Motor neuron (in vitro differentiated cells): ENCODE data around the gene ATP8B4. TPM values are rescaled to one million over a fixed set of nuclear protein-coding genes. Genes with fewer than 3 reads are reported as not detected.
"Not testable (repeated sequence)": the region's sequence is repeated elsewhere in the genome, so short reads cannot be mapped to it uniquely, and the experiment has no call there.

Experiments
- ATAC-seq, 8 experiments: fragments of 200-7000 bp; cut with Tn5 transposase; replicated peaks in 6 of 8; 2 replicates each; pipeline ENCODE4 v1.8.0; 2021; ENCODE audit warnings: mild to moderate bottlenecking in 8 of 8, moderate library complexity in 8 of 8
- H3K27ac ChIP-seq, 2 donors: fragments of 250-450 bp; sonication (Bioruptor Pico); 2 replicates each; pipeline ENCODE4 v1.9.0; 2021; ENCODE audit warnings: antibody characterized with exemption in 2 of 2, mild to moderate bottlenecking in 2 of 2, moderate library complexity in 1 of 2
- H3K4me1 ChIP-seq, 2 donors: fragments of 250-450 bp; sonication (Bioruptor Pico); replicated peaks in 1 of 2; 2 replicates each; pipeline ENCODE4 v1.6.1; 2021; ENCODE audit warnings: antibody characterized with exemption in 2 of 2, mild to moderate bottlenecking in 2 of 2, moderate library complexity in 1 of 2
- H3K4me3 ChIP-seq, 5 donors: fragments of 250-450 bp; sonication (Bioruptor Pico); 2 replicates each; pipeline ENCODE4 v1.9.0; 2021; ENCODE audit warnings: antibody characterized with exemption in 5 of 5, mild to moderate bottlenecking in 5 of 5, moderate library complexity in 4 of 5
- WGBS, 10 experiments: fragments of 450-650 bp; shearing (Covaris generic); methylation state at CpG; one replicate each; pipeline ENCODE4 v1.0.0; 2022; 5-methylcytosine and 5-hydroxymethylcytosine counted together
- in situ Hi-C, 9 experiments: fragments of 400-800 bp; cut with MboI; loops; one replicate each; pipeline ENCODE4 v1.15.0; 2021; ENCODE audit warnings: low sequenced_read_pairs in 9 of 9, low pct_unique_long_range_greater_than_20kb in 2 of 9; ENCODE audit not compliant: unreplicated experiment in 9 of 9
- total RNA-seq, 8 experiments: library from RNA; unstranded; fragments of 300-600 nt; gene quantifications; 2 replicates each; pipeline versions ENCODE4 v1.2.3 to v1.2.4, GENCODE V29; 2022

Gene ATP8B4
- total RNA-seq, 8 experiments from 2014 or later, result 0.22 to 2.2 (median 1.1) TPM

DNA sequence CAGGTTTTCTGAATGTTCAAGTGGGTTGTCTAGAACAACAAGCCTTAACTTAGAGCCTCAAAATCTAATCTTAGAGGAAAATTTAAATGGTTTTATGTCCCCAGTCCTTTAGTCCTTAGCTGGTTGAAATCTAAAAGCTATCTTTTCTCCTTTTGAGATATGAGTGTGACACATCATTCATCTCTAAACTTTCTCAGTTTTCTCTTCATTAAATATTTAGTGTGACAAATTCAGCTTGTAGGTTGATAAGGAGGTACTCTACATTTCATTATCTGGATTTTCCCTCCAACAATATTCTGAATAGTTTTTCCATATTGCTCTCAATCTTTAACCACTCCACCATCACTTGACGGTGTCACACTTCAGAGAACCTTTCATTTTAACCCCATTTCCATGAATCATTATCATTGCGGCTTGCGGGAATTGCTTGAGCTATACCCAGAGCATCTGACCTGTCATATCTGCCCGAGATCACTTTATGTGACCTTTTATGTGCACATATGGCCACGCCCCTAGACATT is 16.1 kb upstream of the ATP8B4 start:
- H3K4me3 ChIP-seq, result no peak overlapping the region
- in situ Hi-C loops, result loop anchor here in 5 of 9 experiments (25.0 kb wide), 3 partner anchors 898 to 1773 kb away; no protein-coding TSS in a partner anchor
- peak in 1 of 8 experiments; percentile 2 for ATAC-seq
- H3K27ac ChIP-seq, result no peak overlapping the region
- H3K4me1 ChIP-seq, result peaks cover 7 to 9% of the 10 kb centered on the region in 2 donors
- 24 to 100% (median 74%) methylated on average over 1 to 5 of the region's 5 CpGs for WGBS, 10 experiments

DNA sequence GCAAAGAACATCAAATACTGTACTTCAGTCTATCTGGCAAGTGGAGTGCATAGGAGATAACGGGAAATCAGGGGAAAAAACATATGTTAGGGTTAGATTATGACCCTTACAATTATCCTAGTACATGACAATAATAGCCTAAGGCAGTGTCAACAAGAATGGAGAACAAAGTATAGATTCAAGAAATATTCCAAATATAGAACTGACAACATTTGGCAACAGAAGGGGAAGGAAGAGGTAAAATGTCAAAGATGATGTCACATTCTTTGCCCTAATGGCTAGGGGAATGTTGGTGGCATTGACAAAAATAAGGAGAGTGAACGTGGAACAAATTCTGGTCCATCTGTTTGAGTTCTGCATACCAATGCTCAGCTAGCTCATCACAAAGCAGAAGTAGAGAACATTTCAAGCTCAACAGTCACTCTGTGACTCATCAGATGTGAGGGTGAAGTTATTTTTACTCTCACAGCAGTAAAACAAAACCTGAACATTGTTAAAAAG is 15.5 kb upstream of the ATP8B4 start:
- Histone ChIP-seq H3K27ac (no peak overlapping the region), H3K4me3 (no peak overlapping the region), H3K4me1 (peaks cover 7 to 9% of the 10 kb centered on the region in 2 donors)
- ATAC-seq, result peak in 2 of 8 experiments; percentile 36 to 43
- in situ Hi-C loops, result loop anchor here in 5 of 9 experiments (25.0 kb wide), 3 partner anchors 897 to 1772 kb away; no protein-coding TSS in a partner anchor
- WGBS, 10 experiments, result 0 to 83% (median 43%) methylated on average over 1 to 2 of the region's 2 CpGs; no CpG with 5 or more reads in 1 of the 10 experiments

DNA sequence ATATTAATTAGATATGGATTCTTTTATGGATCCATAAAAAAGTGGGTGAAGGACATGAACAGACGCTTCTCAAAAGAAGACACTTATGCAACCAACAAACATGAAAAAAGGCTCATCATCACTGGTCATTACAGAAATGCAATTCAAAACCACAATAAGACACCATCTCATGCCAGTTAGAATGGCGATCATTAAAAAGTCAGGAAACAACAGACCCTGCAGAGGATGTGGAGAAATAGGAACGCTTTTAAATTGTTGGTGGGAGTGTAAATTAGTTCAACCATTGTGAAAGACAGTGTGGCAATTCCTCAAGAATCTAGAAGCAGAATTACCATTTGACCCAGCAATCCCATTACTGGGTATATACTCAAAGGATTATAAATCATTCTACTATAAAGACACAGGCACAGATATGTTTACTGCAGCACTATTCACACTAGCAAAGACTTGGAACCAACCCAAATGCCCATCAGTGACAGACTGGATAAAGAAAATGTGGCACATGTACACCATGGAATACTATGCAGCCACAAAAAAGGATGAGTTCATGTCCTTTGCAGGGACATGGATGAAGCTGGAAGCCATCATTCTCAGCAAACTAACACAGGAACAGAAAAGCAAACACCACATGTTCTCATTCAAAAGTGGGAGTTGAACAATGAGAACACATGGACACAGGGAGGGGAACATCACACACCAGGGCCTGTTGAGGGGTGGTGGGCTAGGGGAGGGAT is 13.4 kb upstream of the ATP8B4 start:
- 45 to 100% (median 86%) methylated on average over 1 to 3 of the region's 3 CpGs; no CpG with 5 or more reads in 1 of the 10 experiments for WGBS, 10 experiments
- not testable (repeated sequence) for H3K4me1 ChIP-seq, ATAC-seq, H3K27ac ChIP-seq, H3K4me3 ChIP-seq
- in situ Hi-C loops, result loop anchor here in 5 of 9 experiments (25.0 kb wide), 3 partner anchors 895 to 1770 kb away; no protein-coding TSS in a partner anchor

DNA sequence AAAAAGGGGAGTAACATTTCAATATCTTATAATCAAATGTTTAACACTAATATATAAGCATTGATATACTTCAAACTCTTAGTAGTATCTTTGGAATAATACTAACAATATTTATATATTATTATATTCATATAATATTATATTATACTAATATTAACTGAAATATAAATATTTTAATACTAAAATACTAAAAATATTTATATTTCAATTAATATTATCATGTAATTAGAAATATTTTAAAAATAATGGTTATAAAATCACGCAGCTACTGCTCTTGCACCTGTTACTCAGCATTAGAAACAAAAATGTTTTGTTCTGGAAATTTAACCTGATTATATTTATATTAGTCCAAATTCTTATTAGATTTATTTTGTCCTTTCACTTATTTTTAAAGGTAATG is 12.6 kb upstream of the ATP8B4 start:
- Histone ChIP-seq H3K4me1 (no peaks in the 10 kb centered on the region), H3K4me3 (no peak overlapping the region), H3K27ac (no peak overlapping the region)
- ATAC-seq, result no peak
- 56 to 100% (median 88%) methylated on average over 1 of the region's 1 CpG; no CpG with 5 or more reads in 1 of the 10 experiments for WGBS, 10 experiments
- in situ Hi-C loops, result loop anchor here in 5 of 9 experiments (25.0 kb wide), 3 partner anchors 894 to 1769 kb away; no protein-coding TSS in a partner anchor

DNA sequence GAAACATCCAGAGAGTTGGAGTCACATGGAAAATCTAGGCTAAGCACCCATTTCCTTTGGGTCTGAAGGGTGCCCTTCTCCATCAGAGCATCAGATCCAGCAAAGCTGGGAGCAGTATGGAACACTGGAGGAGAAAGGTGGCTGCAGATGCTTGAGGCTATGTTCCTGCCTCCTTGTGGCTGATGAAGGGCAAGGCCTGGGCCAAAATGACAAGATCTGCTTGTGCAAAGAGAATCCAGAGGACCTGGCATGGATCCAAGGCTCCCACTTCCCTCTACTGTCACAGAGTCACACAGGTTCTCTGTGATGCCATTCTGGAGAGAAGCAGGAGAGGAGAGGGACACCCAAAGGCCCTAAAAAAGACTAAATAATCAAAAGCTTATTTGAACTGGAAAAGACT is 9.2 kb upstream of the ATP8B4 start:
- no peak for ATAC-seq
- H3K4me1 ChIP-seq, result no peaks in the 10 kb centered on the region
- H3K4me3 ChIP-seq, result no peak overlapping the region
- no peak overlapping the region for H3K27ac ChIP-seq
- in situ Hi-C loops, result loop anchor here in 5 of 9 experiments (25.0 kb wide), 3 partner anchors 891 to 1766 kb away; no protein-coding TSS in a partner anchor

DNA sequence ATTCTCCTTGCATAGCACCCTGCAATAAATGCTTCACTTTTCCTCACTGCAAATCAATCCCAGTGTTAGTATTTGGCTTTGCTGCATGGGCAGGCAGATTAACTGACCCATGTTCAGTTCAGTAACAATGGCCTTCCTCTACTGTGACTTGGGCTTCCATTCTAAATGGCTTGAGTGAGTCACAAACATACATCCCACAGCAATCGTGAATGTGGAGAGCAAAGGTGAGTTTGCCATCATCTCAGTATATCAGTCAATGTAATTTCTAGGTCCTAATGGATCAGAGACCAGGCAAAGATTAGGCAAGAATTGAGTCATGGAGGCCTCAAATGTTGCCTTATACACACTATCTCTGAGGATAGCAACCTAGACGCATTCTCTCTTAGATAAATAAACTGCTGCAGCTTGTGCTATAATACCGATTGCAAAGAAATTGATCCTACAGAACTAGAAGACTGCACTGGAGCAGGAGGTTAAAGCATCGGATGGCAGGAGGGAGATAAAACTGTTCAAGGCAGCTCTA is 8.3 kb upstream of the ATP8B4 start:
- 67 to 100% (median 92%) methylated on average over 1 to 3 of the region's 4 CpGs; no CpG with 5 or more reads in 3 of the 10 experiments for WGBS, 10 experiments
- H3K27ac ChIP-seq, result no peak overlapping the region
- ATAC-seq, result no peak
- in situ Hi-C loops, result loop anchor here in 5 of 9 experiments (25.0 kb wide), 3 partner anchors 890 to 1765 kb away; no protein-coding TSS in a partner anchor
- no peaks in the 10 kb centered on the region for H3K4me1 ChIP-seq
- H3K4me3 ChIP-seq, result no peak overlapping the region

DNA sequence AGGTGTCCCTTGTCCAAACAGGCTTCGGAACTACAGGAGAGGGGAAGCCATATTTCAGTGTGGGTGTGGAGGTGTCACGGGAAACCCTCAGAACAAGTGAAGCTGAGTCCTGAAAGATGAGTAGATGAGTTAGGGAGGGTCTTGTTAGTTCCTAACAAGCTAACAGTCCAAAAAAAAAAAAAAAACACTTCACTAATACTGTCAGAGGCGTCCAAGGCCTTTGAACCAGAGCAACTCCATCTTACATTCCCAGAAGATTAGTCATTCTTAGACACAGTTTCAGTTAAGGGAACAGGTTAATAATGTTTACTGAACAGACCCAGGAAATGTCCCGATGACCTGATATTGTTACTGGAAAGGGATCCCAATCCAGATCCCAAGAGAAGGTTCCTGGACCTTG is 7.0 kb upstream of the ATP8B4 start:
- no peak overlapping the region for H3K27ac ChIP-seq
- no peaks in the 10 kb centered on the region for H3K4me1 ChIP-seq
- H3K4me3 ChIP-seq, result no peak overlapping the region
- in situ Hi-C loops, result loop anchor here in 5 of 9 experiments (25.0 kb wide), 3 partner anchors 889 to 1764 kb away; no protein-coding TSS in a partner anchor
- ATAC-seq, result no peak
- WGBS, 10 experiments, result 31 to 100% (median 83%) methylated on average over 1 to 3 of the region's 4 CpGs; no CpG with 5 or more reads in 1 of the 10 experiments

DNA sequence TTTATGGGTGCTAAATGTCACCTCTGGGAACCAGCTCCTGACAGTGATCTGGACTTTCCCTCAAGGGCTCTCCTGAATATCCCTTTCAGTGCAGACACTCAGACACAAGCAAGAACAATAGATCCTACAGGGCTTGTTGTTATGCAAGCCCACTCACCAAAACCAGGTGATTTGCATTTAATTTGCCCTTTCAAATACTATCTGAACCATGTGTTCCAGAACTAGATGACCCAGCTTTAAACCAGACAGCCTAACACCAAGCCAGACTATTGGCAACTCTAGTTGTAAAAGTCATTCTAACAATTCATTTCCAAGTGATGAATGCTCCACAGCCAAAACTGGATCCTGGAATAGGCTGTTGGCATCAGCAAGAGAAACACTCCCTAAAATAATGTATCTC is 5.6 kb upstream of the ATP8B4 start:
- in situ Hi-C loops, result loop anchor here in 5 of 9 experiments (25.0 kb wide), 3 partner anchors 887 to 1762 kb away; no protein-coding TSS in a partner anchor
- Histone ChIP-seq H3K27ac (no peak overlapping the region), H3K4me1 (no peaks in the 10 kb centered on the region), H3K4me3 (no peak overlapping the region)
- no peak for ATAC-seq

DNA sequence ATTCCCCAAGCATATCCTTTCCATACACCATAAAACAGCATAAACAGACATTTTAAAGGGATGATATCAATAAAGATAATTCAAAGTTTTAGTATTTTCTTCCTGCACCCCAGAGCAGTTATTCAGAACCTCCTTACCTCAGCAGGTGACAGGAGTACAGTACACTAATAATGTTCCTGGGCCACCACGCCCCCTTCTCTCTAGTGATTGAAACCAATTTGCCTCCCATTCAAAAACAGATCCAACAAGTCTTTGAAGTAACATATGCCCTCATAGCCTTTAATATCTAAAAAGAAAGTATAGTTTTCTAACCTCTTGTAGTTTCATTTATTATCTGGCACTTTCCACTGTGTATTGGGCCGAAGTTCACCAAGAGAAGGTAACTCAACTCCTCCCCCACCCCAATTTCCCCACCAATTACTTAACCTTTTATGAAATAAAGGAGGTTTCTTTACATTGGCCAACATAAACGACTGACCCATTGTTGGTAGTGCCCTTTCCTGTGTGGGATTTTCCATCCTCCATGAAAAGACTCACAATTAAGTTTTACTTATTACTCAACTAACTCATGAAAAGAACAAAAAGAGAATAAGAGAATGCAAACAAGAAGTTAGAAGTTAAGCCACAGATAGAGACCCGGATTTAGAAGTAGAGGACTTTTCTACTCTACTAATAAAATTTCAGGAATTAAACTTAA is 5.0 kb upstream of the ATP8B4 start:
- Histone ChIP-seq H3K4me1 (peaks cover 0 to 2% of the 10 kb centered on the region in 2 donors), H3K4me3 (no peak overlapping the region), H3K27ac (no peak overlapping the region)
- in situ Hi-C loops, result no loop called here
- ATAC-seq, result no peak
- WGBS, 10 experiments, result 10 to 100% (median 76%) methylated on average over 2 to 4 of the region's 4 CpGs

DNA sequence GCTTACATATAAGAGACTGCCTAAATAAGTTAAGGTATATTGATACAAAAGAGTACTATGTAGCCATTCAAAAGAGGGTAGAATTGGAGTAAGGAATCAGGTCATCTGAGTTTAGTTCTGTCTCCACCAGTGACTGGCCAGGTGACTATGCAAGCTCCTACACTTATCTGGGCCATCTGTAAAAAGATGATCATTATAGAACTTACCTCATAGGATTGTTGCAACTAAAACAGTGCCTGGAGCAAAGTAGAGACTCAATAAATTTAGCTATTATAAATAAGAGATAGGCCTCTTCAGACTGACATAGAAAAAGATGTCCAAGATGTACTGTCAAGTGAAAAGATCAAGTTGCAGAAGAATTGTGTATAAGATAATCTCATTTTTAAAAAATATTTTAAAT is 1.7 kb upstream of the ATP8B4 start:
- no peak for ATAC-seq
- in situ Hi-C loops, result no loop called here
- Histone ChIP-seq H3K4me1 (peaks cover 0 to 3% of the 10 kb centered on the region in 2 donors), H3K4me3 (no peak overlapping the region), H3K27ac (no peak overlapping the region)

DNA sequence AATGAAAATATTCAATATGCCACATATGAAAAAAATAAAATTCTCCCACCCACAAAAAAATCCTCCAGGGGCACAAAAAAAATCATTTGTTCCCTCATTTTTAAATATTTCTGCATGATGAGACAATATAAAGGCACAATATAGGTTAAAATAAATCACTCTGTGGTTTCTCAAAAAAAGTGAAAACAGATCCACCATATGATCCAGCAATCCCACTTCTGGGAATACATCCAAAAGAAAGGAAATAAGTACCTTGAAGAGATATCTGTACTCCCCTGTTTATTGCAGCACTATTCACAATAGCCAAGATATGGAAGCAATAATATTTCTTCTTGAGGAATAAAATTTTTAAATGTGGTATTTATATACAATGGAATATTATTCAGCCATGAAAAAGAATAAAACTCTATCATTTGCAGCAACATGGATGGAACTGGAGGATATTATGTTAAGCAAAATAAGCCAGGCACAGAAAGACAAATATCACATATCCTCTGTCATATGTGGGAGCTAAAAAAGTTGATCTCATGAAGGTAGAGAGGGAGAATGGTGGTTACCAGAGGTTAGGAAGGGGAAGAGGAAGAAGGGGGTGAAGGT is 1.5 kb downstream of the ATP8B4 start:
- H3K4me3 ChIP-seq, result no peak overlapping the region
- H3K4me1 ChIP-seq, result peaks cover 0 to 3% of the 10 kb centered on the region in 2 donors
- in situ Hi-C loops, result no loop called here
- no peak for ATAC-seq
- no peak overlapping the region for H3K27ac ChIP-seq

DNA sequence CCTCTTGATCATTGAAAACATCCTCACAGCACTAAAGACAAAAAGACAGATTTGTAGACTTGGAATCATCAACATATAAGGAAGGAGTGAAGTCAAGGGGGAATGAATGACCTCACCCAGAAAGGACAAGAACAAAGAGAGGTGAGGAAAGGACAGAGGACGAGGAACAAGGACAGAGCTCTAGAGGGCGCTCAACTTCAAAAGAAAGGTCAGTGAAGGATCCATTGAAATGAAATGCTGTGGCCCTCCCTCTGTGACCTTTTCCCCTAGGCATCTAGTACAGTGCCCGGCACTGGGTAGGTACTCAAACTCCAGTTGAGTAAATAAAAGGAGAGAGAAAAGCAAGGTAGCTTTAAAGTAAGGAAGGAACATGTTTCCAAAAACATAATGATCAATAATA is 2.6 kb downstream of the ATP8B4 start:
- WGBS, 10 experiments, result 16 to 59% (median 33%) methylated on average over 1 to 3 of the region's 3 CpGs
- ATAC-seq, result peak in 2 of 8 experiments; percentile 61 to 73
- Histone ChIP-seq H3K4me3 (no peak overlapping the region), H3K4me1 (peaks cover 0 to 3% of the 10 kb centered on the region in 2 donors), H3K27ac (no peak overlapping the region)
- in situ Hi-C loops, result no loop called here
